HTR-8/SVneo (cell line): ENCODE data around the gene PHTF2.
A peak's percentile ranks its signal among the peaks of the same experiment; 100 is the strongest.

ENCODE experiments used
- DNase-seq: peaks from one replicate; pipeline ENCODE4 v3.0.0; 2011; ENCODE audit warnings: low spot score, mixed read lengths; ENCODE audit not compliant: insufficient read length
- FAIRE-seq: peaks from 2 replicates; lab custom pipeline; 2011; peaks lifted over from hg19 to GRCh38; lab: Jason Lieb, UNC

Gene PHTF2

DNA sequence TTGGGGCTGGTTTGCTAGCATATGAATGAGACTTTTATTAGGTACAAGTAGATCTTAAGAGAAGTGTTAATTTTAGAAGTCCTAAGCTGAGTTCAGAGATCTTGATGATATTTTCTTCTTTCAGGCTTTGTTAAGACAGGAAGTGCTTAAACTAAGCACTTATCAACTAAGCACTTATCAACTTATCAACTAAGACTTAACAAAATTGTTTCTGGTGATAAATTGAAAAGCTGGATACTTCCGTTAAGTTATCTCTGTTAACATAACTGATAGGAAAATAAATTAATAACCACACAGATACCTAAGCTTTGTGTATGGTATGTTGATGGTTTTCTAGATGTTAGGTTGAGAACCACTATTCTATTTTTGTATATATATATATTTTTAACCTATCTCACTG is 113.7 kb downstream of the PHTF2 start:
- FAIRE-seq, result no peak
- no peak for DNase-seq

DNA sequence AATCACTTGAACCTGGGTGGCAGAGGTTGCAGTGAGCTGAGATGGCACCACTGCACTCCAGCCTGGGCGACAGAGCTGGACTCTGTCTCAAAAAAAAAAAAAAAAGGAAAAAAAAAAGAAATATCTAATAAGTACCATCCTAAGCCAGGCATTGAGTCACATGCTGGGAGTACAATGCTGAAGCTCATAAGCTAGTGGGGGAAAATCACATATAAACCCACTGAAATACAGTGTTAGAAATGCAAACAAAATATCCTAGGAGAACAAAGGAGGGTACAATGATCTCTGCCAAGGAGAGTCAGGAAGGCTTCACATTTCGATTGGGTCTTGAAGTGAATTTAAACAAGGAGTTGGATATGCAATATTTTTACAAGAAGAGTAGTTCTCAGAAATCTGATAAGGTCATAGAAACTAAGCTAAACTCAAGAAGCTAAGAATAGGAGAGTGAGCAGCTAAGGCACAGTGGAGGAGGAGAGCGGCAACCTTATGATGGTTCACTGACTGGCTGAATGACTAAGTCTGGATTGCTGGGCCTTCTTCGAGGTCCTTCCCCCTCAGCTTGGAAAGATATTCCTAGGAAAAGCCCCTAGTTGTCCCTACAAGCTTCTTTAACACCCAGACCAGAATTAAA is 115.5 kb downstream of the PHTF2 start:
- DNase-seq (no peak), FAIRE-seq (no peak)

DNA sequence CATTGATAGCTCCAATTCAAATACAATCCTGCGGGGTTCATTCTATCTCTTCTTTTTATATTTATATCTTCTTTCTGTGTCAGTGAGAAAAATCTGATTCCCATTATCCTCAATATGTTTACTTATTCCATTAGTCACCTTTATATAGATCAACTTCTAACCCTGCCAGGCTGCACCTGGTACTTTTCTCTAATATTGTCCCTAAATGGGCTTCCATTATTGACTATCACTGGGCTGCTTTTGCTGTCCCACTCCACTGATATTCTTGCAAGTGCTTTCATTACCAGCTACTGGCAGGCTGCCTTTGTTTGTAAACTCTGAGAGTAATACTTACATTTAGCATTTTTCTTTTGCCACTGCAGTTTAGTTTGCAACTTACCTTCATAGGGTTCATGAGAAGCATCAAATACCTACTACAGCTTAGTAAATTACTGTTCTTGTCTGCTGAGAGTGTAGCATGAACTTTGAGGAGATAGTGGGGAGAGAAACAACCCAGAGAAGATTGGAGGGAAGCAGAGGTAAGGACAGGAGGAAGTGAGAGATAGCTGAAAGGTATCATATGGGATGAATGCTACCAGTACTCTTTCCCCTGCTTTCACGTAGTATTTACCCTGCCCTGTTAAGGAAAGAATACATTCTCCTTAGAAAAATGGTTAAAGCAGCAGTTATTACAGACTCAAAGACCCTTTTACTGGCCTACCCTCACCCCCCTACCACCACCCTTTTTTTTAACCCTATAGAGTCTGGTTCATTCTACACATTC is 119.1 kb downstream of the PHTF2 start:
- FAIRE-seq (no peak), DNase-seq (no peak)

DNA sequence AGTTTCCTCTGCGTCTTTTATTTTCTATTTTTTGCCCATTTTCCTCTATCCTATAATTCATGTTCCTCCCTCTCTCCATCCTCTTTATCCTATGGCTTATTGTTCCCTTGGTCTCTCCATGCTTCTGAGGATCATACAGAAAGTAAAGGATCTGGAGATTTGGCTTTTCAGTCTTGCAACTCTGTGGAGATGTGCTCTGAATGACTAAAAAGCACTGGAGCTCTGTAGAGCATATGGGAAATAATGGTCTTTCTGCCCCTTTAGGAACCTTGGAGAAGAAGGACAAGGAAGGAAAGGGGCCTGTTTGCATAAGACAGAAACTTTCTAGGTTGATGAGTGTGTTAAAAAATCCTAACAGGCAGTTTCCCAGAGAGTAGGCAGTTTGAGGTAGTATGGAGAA is 120.1 kb downstream of the PHTF2 start:
- DNase-seq, result no peak
- no peak for FAIRE-seq

DNA sequence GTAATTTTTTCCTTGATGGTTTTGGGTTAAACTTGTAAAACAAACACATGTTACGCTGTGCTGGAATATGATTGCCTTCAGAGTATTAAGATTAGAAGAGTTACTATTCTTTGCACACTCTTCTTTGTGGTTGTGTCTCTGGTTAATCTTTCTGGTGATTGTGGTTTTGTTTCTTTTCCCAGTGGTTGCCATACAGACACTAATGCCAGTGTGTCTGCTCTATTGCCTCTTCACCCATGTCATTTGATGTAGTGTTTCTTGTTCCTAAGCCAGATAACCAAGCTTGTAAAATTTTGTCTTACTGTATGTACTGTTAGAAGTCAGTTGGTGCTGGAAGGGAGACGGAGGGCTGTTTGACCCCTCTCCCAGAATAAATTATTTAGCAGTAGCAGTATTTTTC is 124.8 kb downstream of the PHTF2 start:
- no peak for FAIRE-seq
- DNase-seq, result no peak

DNA sequence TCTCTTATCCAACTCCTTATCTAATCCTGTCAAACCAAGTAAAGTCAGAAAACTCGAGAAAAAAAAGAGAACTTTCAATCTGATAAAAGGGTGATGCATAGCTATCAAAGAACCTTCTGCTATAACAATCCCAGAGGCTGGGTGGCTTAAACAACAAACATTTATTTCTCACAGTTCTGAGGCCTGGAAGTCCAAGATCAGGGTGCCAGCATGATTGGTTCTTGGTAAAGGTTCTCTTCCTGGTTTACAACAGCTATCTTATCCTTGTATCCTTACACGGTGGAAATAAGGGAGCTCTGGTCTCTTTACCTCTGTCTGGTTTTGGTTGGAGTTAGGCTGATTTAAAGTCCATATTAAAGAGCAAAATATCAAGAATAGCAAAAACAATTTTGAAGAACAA is 131.9 kb downstream of the PHTF2 start:
- FAIRE-seq, result no peak
- no peak for DNase-seq

DNA sequence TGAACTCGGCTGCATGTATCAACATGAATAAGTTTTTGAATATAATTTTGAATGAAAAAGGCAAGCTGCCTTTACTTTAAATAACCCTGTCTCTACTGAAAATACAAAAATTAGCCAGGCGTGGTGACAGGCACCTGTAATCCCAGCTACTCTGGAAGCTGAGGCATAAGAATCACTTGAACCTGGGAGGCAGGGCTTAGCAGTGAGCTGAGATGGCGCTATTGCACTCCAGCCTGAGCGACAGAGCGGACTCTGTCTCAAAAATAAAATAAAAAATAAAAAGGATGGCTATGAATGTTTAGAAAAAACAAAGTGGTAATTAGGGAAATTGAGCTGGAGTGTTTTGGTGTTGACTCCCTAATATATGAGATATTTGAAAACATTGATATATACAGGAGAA is 133.3 kb downstream of the PHTF2 start:
- DNase-seq, result no peak
- FAIRE-seq, result no peak

DNA sequence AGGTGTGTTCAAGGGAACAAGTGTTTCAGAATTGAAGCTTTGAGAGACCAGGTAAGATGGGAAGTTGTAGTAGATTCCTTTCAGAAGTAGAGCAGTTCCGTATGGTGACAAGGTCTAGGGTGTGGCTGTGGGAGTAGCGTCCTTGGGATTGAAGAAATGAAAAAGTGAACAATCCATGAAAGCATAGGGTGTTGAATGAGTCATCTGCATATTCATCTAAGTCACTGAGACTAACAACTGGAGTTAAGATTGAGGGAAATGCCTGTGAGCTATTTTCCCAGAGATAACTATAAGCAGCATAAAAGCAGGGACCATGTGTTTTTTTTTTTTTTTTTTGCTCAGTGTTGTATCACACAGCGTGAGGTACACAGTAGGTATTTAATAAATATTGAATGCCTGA is 134.8 kb downstream of the PHTF2 start:
- peak; percentile 12 for DNase-seq
- FAIRE-seq, result no peak

DNA sequence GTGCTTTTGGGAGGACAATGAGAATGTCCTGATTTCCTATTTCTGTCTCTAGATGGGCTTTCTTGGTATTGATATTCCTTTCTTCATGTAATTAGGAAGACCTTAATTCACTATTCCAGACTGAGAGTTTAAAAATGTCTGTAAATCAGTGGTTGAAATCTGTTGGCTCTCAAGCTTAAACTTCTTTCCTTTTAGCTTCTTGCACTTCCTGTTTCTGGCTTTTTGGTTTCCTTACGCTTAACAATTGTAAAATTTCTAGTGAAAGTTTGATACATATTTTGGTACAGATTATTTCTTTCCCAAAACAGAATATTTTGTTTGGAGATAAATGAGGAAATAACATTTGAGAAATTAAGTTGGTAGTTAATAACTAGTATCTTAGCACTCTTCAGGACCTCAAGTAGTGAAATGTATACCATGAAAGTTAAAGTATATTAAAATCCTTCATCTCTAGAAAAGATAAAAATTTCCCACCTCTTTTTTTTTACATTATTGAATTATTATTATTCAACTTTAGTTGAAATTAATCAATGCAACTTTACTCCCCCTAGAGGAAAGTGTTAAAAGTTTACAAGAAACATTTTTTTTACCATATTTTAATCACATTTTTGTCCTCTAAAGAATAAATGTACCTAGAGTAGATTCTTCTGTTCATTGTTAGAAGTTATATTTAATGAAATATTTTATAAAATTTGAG is 137.2 kb downstream of the PHTF2 start:
- DNase-seq (no peak), FAIRE-seq (no peak)

DNA sequence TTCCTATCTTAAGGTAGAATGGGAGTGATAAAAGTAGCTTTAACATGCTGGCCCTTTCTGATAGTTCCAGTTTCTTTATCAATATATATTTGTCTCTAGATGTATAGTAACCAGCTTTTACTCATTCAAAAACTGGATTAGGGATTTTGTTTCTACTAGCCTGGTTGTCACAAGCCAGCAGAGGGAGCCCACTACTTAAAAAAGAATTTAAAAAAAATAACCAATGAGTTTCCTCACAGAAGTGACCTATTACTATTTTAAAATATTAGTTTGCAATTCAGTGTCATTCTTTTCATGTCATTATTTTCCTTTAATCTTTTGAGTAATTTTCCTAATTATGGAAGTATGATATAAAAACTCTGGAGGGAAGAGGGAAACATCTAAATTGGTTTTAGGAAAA is 142.1 kb downstream of the PHTF2 start:
- no peak for FAIRE-seq
- DNase-seq, result peak; percentile 3

DNA sequence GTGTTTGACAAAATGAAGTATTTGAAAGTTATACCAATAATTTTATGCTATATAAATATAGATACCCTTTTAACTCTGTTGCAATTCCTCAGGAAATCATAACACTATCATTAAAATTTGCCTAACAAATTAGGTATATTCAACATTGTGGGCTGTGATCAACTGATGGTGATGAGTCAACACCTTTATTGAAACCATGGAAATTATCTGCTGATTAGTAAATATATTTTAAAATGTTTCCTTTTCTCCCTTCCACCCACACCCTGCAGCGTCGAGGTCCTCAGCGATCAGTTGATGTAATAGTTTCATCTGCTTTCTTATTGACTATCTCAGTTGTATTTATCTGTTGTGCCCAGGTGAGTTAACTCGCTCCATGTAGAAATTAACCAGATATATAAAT is 143.9 kb downstream of the PHTF2 start:
- DNase-seq, result no peak
- no peak for FAIRE-seq

DNA sequence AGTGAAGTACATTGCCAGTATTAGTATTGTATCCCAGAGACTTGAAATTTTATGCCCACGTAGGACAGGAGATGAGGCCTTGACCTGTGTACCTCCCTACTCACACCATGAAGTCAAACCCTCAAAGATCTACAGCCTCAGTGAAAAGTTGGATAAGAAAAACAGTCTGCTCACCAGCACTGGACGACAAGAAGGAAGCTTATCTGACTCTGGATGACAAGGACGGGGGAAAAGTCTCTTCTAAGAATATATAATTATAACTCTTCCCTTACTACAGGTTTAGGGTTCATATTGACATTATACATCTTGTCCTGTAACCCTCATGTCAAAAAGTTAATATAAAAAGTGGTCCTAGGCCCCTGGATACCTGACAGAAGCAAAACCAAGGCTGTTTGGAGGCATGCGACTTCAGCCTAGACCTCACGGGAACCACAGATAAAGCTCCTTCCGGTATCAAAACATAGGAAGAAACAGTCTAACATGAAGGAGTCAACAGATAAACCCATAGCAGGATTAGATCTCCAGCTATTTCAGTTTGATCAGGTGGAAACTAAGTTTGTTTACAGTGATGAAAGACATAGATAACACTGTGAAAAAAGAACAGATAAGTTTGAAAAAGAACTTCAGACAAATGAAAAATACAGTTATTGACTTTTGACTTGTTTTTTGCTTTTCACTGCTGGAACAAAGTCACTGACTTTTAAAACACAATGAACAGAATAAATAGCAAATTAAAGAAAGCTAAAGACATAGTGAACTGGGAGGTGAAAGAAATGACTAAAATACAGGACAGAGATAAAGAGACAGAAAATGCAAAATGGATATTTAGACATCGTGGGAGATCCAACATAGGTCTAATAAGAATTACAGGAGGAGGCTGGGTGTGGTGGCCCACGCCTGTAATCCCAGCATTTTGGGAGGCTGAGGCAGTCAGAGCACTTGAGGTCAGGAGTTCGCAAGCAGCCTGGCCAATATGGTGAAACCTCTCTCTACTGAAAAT is 145.9 kb downstream of the PHTF2 start:
- DNase-seq (no peak), FAIRE-seq (no peak)

DNA sequence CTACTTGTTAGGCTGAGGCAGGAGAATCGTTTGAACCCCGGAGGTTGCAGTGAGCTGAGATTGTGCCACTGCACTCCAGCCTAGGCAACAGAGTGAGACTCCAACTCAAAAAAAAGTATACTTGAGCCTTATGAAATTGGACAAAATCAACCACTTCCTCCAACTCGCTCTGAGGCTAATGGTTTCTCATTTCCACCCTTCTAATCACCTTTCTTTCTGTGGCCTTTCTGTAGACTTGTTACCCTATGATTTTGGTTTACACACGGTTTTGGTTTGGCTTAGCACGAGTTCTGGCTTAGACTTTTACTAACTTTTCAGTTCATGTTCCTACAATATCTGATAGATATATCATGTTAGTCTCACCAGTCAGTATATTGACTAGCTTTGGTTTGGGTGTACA is 152.0 kb downstream of the PHTF2 start:
- DNase-seq, result no peak
- FAIRE-seq, result no peak

DNA sequence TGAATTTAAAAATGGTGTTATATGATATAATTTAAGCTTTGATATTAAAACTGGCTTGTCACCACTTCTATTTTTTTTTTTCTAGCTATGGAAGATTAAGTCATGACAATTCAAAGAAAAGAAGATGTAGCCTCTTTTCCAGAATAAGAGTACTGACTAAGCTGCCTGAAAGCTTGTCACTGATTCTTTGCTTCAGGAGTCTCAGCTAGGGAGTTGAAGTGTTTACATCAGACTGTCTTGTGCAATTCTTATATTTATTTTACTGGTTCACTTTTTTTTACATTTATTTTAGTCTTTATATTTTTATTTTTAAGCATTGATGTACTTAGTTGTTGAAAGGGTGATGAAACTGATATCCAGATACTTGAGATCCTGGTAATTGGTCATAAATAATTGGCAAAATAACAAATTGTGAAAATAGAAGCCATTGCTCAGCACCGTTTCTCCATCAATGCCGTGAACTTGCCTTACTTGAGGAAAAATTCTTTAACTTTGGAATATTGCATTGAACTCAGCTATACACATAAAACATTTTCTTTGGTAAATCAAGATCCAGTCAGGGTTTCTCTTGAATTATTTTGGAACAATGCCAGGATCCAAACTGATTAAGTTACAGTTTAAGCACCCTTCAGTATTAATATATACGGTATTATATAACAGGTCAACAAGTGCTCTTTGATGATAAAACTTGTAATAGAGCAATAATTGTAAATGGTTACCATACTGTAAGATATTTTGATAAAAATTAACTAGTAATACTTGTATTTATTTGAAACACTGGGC is 156.4 kb downstream of the PHTF2 start:
- DNase-seq (no peak), FAIRE-seq (no peak)

DNA sequence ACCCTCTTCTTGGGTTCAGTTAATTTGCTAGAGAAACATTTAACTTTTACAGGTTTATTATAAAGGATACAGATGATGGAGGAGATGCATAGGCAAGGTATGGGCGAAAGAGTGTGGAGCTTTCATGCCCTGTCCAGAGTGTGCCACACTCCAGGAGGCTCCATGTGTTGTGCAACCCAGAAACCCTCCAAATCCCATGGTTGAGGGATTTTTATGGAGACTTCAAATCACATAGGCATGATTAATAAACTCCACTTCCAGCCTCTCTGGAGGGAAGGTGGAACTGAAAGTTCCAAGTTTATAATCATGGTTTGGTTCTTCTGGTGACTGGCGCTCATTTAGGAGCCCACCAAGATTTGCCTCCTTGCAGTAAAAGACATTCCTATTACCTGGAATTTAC is 159.9 kb downstream of the PHTF2 start:
- FAIRE-seq (no peak), DNase-seq (no peak)

DNA sequence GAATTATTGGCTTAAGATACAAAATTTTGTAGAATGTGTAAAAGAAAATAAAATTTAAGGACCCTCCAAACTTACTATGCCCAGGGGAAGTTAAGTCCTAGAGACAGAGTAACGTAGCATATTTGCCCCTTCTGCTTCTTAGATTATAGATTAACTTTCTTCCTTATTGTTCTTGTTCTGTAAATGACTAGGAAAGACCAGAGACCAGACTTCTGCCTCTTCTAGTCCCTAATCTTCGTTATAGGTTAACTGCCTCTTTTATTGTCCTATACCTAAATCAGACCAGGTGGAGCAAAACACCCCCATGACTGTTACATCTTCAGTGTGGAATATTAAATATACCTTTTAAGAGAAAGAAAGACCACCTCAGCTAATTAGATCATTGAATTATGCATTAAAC is 160.5 kb downstream of the PHTF2 start:
- FAIRE-seq, result no peak

DNA sequence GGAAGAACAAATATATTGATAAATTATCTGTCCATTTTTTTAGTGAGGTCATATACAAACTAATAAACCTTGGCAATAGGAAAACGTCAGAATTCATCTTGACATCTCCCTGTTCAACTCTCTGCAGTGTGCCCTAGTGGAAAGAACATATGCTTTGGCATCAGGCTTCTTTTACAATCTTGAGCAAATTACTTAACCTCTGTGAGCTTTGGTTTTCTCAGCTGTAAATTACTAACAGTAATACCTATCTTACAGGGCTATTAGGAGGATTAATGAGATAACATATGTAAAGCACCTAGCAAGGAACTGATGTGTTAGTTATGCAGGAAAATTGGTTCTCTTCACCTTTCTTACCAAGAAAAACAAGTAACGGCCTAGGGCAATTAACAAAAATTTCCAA is 161.8 kb downstream of the PHTF2 start:
- DNase-seq (no peak), FAIRE-seq (no peak)

More for the DNA sequence above, 160.5 kb downstream of the PHTF2 start:
- DNase-seq, result no peak

DNA sequence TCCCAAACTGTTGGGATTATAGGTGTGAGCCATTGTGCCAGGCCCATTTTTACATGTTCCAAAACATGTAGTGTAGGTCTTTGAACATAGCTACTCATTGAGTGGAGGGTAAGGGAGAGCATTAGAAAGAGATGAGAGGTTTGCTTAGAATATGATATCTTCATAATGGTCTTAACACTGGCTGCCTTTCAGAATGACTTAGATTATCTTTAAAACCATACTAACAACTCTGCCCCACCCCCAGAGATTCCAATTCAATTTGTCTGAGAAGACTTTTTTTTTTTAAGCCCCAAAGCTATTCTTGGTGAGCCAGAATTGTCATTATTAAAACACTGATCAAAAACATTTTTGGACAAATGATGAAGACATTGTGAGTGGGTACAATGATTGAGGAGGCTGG is 168.9 kb downstream of the PHTF2 start:
- DNase-seq (no peak), FAIRE-seq (no peak)

DNA sequence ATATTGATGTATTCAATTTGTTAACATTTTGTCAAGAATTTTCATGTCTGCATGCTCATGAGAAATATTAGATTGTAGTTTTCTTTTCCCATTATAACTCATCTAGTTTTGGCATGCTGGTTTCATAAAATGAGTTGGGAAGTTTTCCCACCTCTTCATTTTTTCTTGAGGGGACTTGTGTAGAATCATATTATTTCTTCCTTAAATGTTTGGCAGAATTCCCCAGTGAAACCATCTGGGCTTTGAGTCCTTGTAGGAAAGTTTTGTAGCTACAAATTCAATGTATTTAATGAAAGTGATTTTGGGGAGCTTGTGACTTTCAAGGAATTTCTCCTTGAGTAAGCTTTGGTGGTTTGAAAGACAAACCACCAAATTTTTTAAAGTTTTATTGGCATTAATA is 173.2 kb downstream of the PHTF2 start:
- no peak for FAIRE-seq
- DNase-seq, result no peak
